GM12878 (cell line): ENCODE results near the gene SLC25A45. TPM values are rescaled to one million over a fixed set of nuclear protein-coding genes. Genes with fewer than 3 reads are reported as not detected.
A peak's percentile ranks its signal among the peaks of the same experiment; 100 is the strongest.
"Not testable (repeated sequence)": the region's sequence is repeated elsewhere in the genome, so short reads cannot be mapped to it uniquely, and the experiment has no call there.

ENCODE experiments used
- ATAC-seq: fragments of 200-7000 bp; cut with Tn5 transposase; 3 replicates; pipeline ENCODE4 v1.9.1; 2020; ENCODE audit warnings: mild to moderate bottlenecking, moderate library complexity
- BruUV-seq: library from RNA; stranded (reverse); fragments of 400-500 nt; replicated peaks from 2 replicates; lab custom pipeline; 2021; lab: Mats Ljungman, UMichigan
- CTCF ChIA-PET: fragments of 300-600 bp; sonication (Branson Sonifier 250); formaldehyde crosslinking; extraction: SDS; loops from one replicate; lab custom pipeline; 2021; ENCODE audit warnings: inconsistent platforms; lab: Yijun Ruan, JAX
- POLR2A ChIA-PET: fragments of 350-600 bp; formaldehyde crosslinking; extraction: SDS; loops from one replicate; lab custom pipeline; 2021; ENCODE audit warnings: inconsistent platforms; lab: Charles Lee
- RAD21 ChIA-PET: fragments of 300-600 bp; sonication (Branson Sonifier 250); formaldehyde crosslinking; loops from one replicate; lab custom pipeline; 2023; ENCODE audit warnings: antibody characterized with exemption; ENCODE audit not compliant: unreplicated experiment; lab: Charles Lee
- SMC1A ChIA-PET: fragments of 300-600 bp; sonication (Branson Sonifier 250); formaldehyde crosslinking; loops from one replicate; lab custom pipeline; 2023; ENCODE audit not compliant: unreplicated experiment, uncharacterized antibody; lab: Charles Lee
- DNase-seq: peaks from one replicate; pipeline ENCODE4 v3.0.0-alpha.2; 2011; ENCODE audit warnings: low read depth, low spot score
- FAIRE-seq: peaks from 3 replicates; lab custom pipeline; 2011; peaks lifted over from hg19 to GRCh38; lab: Jason Lieb, UNC
- H2AFZ ChIP-seq: 2 replicates; pipeline ENCODE4 v1.6.0; 2011; ENCODE audit warnings: low read depth, low read length, control low read depth; ENCODE audit not compliant: control insufficient read depth
- H3K27ac ChIP-seq: 2 replicates; pipeline ENCODE4 v1.5.1; 2011; ENCODE audit warnings: control low read depth; ENCODE audit not compliant: control insufficient read depth, insufficient read depth
- H3K27me3 ChIP-seq, 2 experiments: replicated peaks in 1 of 2; 2 replicates each; pipeline versions ENCODE4 v1.6.0 to v1.6.1; 2011; ENCODE audit warnings: low read length in 1 of 2; ENCODE audit not compliant: control insufficient read depth in 2 of 2, insufficient read depth in 2 of 2
- H3K36me3 ChIP-seq, 2 experiments: 2 replicates each; pipeline ENCODE4 v1.5.1; 2011; ENCODE audit warnings: low read length in 1 of 2; ENCODE audit not compliant: control insufficient read depth in 2 of 2, insufficient read depth in 2 of 2
- H3K4me1 ChIP-seq: 2 replicates; pipeline ENCODE4 v1.6.1; 2011; ENCODE audit warnings: mild to moderate bottlenecking, low read length, moderate library complexity, mixed read lengths; ENCODE audit not compliant: control insufficient read depth, insufficient read depth
- H3K4me2 ChIP-seq: 2 replicates; pipeline ENCODE4 v1.6.0; 2011; ENCODE audit warnings: control low read depth; ENCODE audit not compliant: control insufficient read depth, insufficient read depth
- H3K4me3 ChIP-seq: fragments of 200-600 bp; sonication (generic); 2 replicates; pipeline ENCODE4 v1.5.1; 2016
- H3K79me2 ChIP-seq: 2 replicates; pipeline ENCODE4 v1.6.0; 2011; ENCODE audit warnings: low read length; ENCODE audit not compliant: control insufficient read depth, insufficient read depth
- H3K9ac ChIP-seq: 2 replicates; pipeline ENCODE4 v1.8.0; 2011; ENCODE audit warnings: low read length, control low read depth, mixed read lengths; ENCODE audit not compliant: control insufficient read depth, insufficient read depth
- H3K9me3 ChIP-seq: replicated peaks from 3 replicates; pipeline ENCODE4 v1.5.1; 2011; ENCODE audit warnings: mild to moderate bottlenecking, low read length; ENCODE audit not compliant: control insufficient read depth, insufficient read depth
- H4K20me1 ChIP-seq: 2 replicates; pipeline ENCODE4 v1.6.0; 2011; ENCODE audit not compliant: control insufficient read depth, insufficient read depth
- ETV6 ChIP-seq, 2 experiments: fragments of 450-650 bp in 1 of 2; IDR thresholded peaks in 1 of 2; conservative IDR thresholded peaks in 1 of 2; 2 replicates each; pipeline ENCODE4 v1.6.1; 2014; ENCODE audit warnings: antibody characterized with exemption in 1 of 2, borderline replicate concordance in 1 of 2, low read depth in 1 of 2, mild to moderate bottlenecking in 1 of 2, moderate library complexity in 1 of 2
- NBN ChIP-seq: fragments of 450-650 bp; IDR thresholded peaks from 2 replicates; pipeline ENCODE4 v1.6.1; 2016
- RUNX3 ChIP-seq: IDR thresholded peaks from 2 replicates; pipeline ENCODE4 v1.6.1; 2012; ENCODE audit warnings: low read length, inconsistent platforms
- WGBS: methylation state at CpG from one replicate; pipeline ENCODE4 v1.1.6; 2016; ENCODE audit warnings: low lambda C conversion rate; ENCODE audit not compliant: insufficient replicate concordance, insufficient coverage; ENCODE audit errors: missing lambda C conversion rate; 5-methylcytosine and 5-hydroxymethylcytosine counted together
- in situ Hi-C: fragments of 300-500 bp; cut with MboI; formaldehyde crosslinking; loops from 9 replicates; pipeline ENCODE4 v1.14.3; 2018; ENCODE audit warnings: mixed read lengths
- intact Hi-C: fragments of 100-400 bp; cut with micrococcal nuclease; formaldehyde crosslinking; loops from one replicate; pipeline ENCODE4 v1.14.2; 2022; ENCODE audit not compliant: unreplicated experiment
- polyA plus RNA-seq, 11 experiments: library from polyadenylated mRNA; depleted of rRNA in 4 of 11; unstranded in 6 of 11; stranded (reverse) in 5 of 11; fragments of >200 nt; fragmentation: Nextera tagmentation in 4 of 11; fragmentation: Illumina TruSeq in 1 of 11; extraction: Ambion mirVana in 4 of 11; extraction: Trizol in 1 of 11; gene quantifications; 1 replicate in 1 of 11; 2 replicates in 10 of 11; pipeline versions ENCODE4 v1.2.1 to v1.2.3, GENCODE V29; 2011 to 2016; ENCODE audit warnings: inconsistent platforms in 2 of 11, missing spikeins in 2 of 11, low read depth in 1 of 11
- total RNA-seq, 4 experiments: library from RNA; depleted of rRNA in 3 of 4; stranded (reverse); fragments of >200 nt in 3 of 4; fragmentation: Illumina TruSeq in 1 of 4; extraction: Trizol in 1 of 4; gene quantifications; 2 replicates each; pipeline versions ENCODE4 v1.2.1 to v1.2.3, GENCODE V29; 2013 to 2021

SLC25A45 gene
- total and polyA plus RNA-seq, 10 of the 15 experiments (the other 5 are each of a cell fraction or from before 2014, with no cell fraction given): 4.1 to 35.2 (median 20.3) TPM

GRCh38 chr11:65334696-65335295 lies 47.6 kb downstream of the SLC25A45 start:
- FAIRE-seq (no peak), ATAC-seq (peak; percentile 3; the same call in 1 of the 3 replicates), DNase-seq (no peak)
- SMC1A ChIA-PET: interaction anchor here (0.8 to 2.6 kb wide), 8 partner anchors 10 to 210 kb away, joined by 3 to 8 read pairs (median 4); partner anchors contain the start of gene TIGD3
- H3K4me2 ChIP-seq: peak overlapping the region; percentile 97
- peak overlapping the region; percentile 92 for H3K9ac ChIP-seq
- intact Hi-C loops: loop anchor here (5.0 to 10.0 kb wide), 2 partner anchors 72 to 220 kb away; partner anchors contain the start of genes POLA2, TM7SF2 and ZNHIT2
- peak overlapping the region; percentile 82 for H3K27ac ChIP-seq
- RAD21 ChIA-PET: interaction anchor here (0.6 to 4.5 kb wide), 10 partner anchors 15 to 618 kb away, joined by 3 to 26 read pairs (median 5); partner anchors contain the start of gene CDC42EP2
- H3K36me3 ChIP-seq: peaks cover under 1 to 2% of the 10 kb centered on the region in 2 experiments
- no TSS peak for BruUV-seq
- no peaks in the 10 kb centered on the region for H3K9me3 ChIP-seq
- WGBS: 2% methylated on average over 5 of the region's 5 CpGs
- TF ChIP-seq ETV6 (conservative IDR thresholded peaks at IDR 0.05 in 1 of 2, IDR thresholded peaks at IDR 0.05 in 1 of 2; ENCODE audit: borderline replicate concordance in 1 of 2, low read depth in 1 of 2) (no peak), NBN (0 out of 2 replicates have a peak, but pooled peaks have one; percentile 28), RUNX3 (peak; percentile 28; the same call in 1 of the 2 replicates)
- H3K4me3 ChIP-seq: peak overlapping the region; percentile 99
- H3K27me3 ChIP-seq: no peaks in the 10 kb centered on the region
- peaks cover 45% of the 10 kb centered on the region for H3K79me2 ChIP-seq
- CTCF ChIA-PET: interaction anchor here (0.5 to 9.3 kb wide), 10 partner anchors 17 to 370 kb away, joined by 3 to 261 read pairs (median 5); partner anchors contain the start of genes CDC42EP2 and POLA2
- H3K4me1 ChIP-seq: peaks cover 5% of the 10 kb centered on the region; the same call in 1 of the 2 replicates
- no peaks in the 10 kb centered on the region; the same call in 1 of the 2 replicates for H4K20me1 ChIP-seq
- POLR2A ChIA-PET: interaction anchor here (0.7 to 3.4 kb wide), 11 partner anchors 9 to 1056 kb away, joined by 3 to 19 read pairs (median 4); partner anchors contain the start of genes FRMD8, MALAT1 and POLA2
- in situ Hi-C loops: no loop called here
- H2AFZ ChIP-seq: no peak overlapping the region; the same call in 1 of the 2 replicates

- CTCF ChIA-PET: interaction anchor here (0.6 to 9.3 kb wide), 23 partner anchors 10 to 487 kb away, joined by 3 to 261 read pairs (median 4); partner anchors contain the start of genes CDC42EP2, MALAT1 and POLA2
- intact Hi-C loops: loop anchor here (5.0 to 10.0 kb wide), 2 partner anchors 70 to 218 kb away; partner anchors contain the start of genes POLA2, TM7SF2 and ZNHIT2
- H3K36me3 ChIP-seq, H3K9me3 ChIP-seq, DNase-seq, H4K20me1 ChIP-seq, H3K9ac ChIP-seq, H3K4me2 ChIP-seq, H3K4me3 ChIP-seq, FAIRE-seq, in situ Hi-C loops, H3K27ac ChIP-seq, ATAC-seq, BruUV-seq, H2AFZ ChIP-seq, H3K27me3 ChIP-seq, H3K4me1 ChIP-seq: not testable (repeated sequence)
- peaks cover 34% of the 10 kb centered on the region for H3K79me2 ChIP-seq
- RAD21 ChIA-PET: interaction anchor here (1.0 to 4.5 kb wide), 12 partner anchors 9 to 283 kb away, joined by 3 to 26 read pairs (median 5); partner anchors contain the start of genes CDC42EP2, PCNX3 and POLA2
- SMC1A ChIA-PET: interaction anchor here (0.6 to 6.6 kb wide), 14 partner anchors 10 to 485 kb away, joined by 3 to 64 read pairs (median 4); partner anchors contain the start of genes CAPN1 and POLA2
- WGBS: 84% methylated on average over 9 of the region's 9 CpGs
- POLR2A ChIA-PET: interaction anchor here (1.1 to 1.7 kb wide), 6 partner anchors 10 to 175 kb away, joined by 3 to 9 read pairs (median 4); no protein-coding TSS in a partner anchor
These were observed 49.9 kb downstream of the SLC25A45 start for GRCh38 chr11:65332591-65332990.
